WTC11 (cell line): ENCODE results near the gene MAP4. TPM values are rescaled to one million over a fixed set of nuclear protein-coding genes. Genes with fewer than 3 reads are reported as not detected.

ENCODE experiments used
- ATAC-seq: fragments of 200-7000 bp; cut with Tn5 transposase; 2 replicates; pipeline ENCODE4 v1.10.0; 2021; ENCODE audit warnings: mild to moderate bottlenecking, moderate library complexity
- CTCF ChIA-PET: fragments of 300-600 bp; sonication (Branson Sonifier 250); formaldehyde crosslinking; loops from one replicate; lab custom pipeline; 2021; ENCODE audit warnings: antibody characterized with exemption; lab: Charles Lee
- POLR2A ChIA-PET: fragments of 350-600 bp; sonication (Branson Sonifier 250); formaldehyde crosslinking; loops from one replicate; lab custom pipeline; 2021; ENCODE audit warnings: antibody characterized with exemption; lab: Charles Lee
- DNase-seq: peaks from one replicate; pipeline ENCODE4 v3.0.0; 2021; ENCODE audit warnings: low spot score
- H3K27ac Mint-ChIP-seq: 2 replicates; pipeline ENCODE4 v1.8.0; 2021; ENCODE audit warnings: mixed read lengths
- H3K27me3 Mint-ChIP-seq: 2 replicates; pipeline ENCODE4 v1.8.0; 2021; ENCODE audit warnings: low read depth, mild to moderate bottlenecking, moderate library complexity, mixed read lengths
- H3K36me3 Mint-ChIP-seq: 2 replicates; pipeline ENCODE4 v1.8.0; 2021; ENCODE audit warnings: mixed read lengths
- H3K4me1 Mint-ChIP-seq: 2 replicates; pipeline ENCODE4 v1.8.0; 2022; ENCODE audit warnings: mixed read lengths
- H3K4me3 Mint-ChIP-seq: 2 replicates; pipeline ENCODE4 v1.8.0; 2021; ENCODE audit warnings: mild to moderate bottlenecking, moderate library complexity, mixed read lengths
- H3K9me3 Mint-ChIP-seq: 2 replicates; pipeline ENCODE4 v1.8.0; 2021; ENCODE audit warnings: mixed read lengths
- ARID4B ChIP-seq: sonication (generic); formaldehyde crosslinking; IDR thresholded peaks from 2 replicates; pipeline ENCODE4 v1.8.0; 2023; ENCODE audit warnings: missing genetic modification reagents, mild to moderate bottlenecking, borderline replicate concordance
- ATF1 ChIP-seq: sonication (generic); formaldehyde crosslinking; IDR thresholded peaks from 2 replicates; pipeline ENCODE4 v1.8.1; 2023; ENCODE audit warnings: mild to moderate bottlenecking, moderate library complexity, missing genetic modification reagents
- ATF3 ChIP-seq: sonication (generic); formaldehyde crosslinking; conservative IDR thresholded peaks from 2 replicates; pipeline ENCODE4 v1.8.1; 2022; ENCODE audit warnings: mild to moderate bottlenecking, missing genetic modification reagents
- CREM ChIP-seq: sonication (generic); formaldehyde crosslinking; IDR thresholded peaks from 2 replicates; pipeline ENCODE4 v1.8.1; 2022; ENCODE audit warnings: mild to moderate bottlenecking, missing genetic modification reagents, moderate library complexity
- EMX1 ChIP-seq: fragments of 250-450 bp; sonication (Bioruptor Pico); IDR thresholded peaks from 2 replicates; pipeline ENCODE4 v1.8.0; 2021; ENCODE audit warnings: mild to moderate bottlenecking
- FOXP1 ChIP-seq: sonication (generic); formaldehyde crosslinking; IDR thresholded peaks from 2 replicates; pipeline ENCODE4 v1.8.0; 2022; ENCODE audit warnings: missing genetic modification reagents, mild to moderate bottlenecking, moderate library complexity, borderline replicate concordance
- GABPB1 ChIP-seq: sonication (generic); formaldehyde crosslinking; IDR thresholded peaks from 2 replicates; pipeline ENCODE4 v1.8.1; 2023; ENCODE audit warnings: mild to moderate bottlenecking, missing genetic modification reagents
- IRF2 ChIP-seq: sonication (generic); formaldehyde crosslinking; IDR thresholded peaks from 2 replicates; pipeline ENCODE4 v1.8.0; 2022; ENCODE audit warnings: low read depth, missing genetic modification reagents, borderline replicate concordance
- JAZF1 ChIP-seq: fragments of 250-450 bp; sonication (Bioruptor Pico); IDR thresholded peaks from 2 replicates; pipeline ENCODE4 v1.9.0; 2021; ENCODE audit warnings: moderate library complexity, mild to moderate bottlenecking, inconsistent platforms
- JUN ChIP-seq: sonication (generic); formaldehyde crosslinking; IDR thresholded peaks from 2 replicates; pipeline ENCODE4 v1.8.0; 2023; ENCODE audit warnings: mild to moderate bottlenecking, missing genetic modification reagents
- MAX ChIP-seq: sonication (generic); formaldehyde crosslinking; IDR thresholded peaks from 2 replicates; pipeline ENCODE4 v1.8.0; 2022; ENCODE audit warnings: mild to moderate bottlenecking, missing genetic modification reagents
- MXD4 ChIP-seq: fragments of 250-450 bp; sonication (Bioruptor Pico); IDR thresholded peaks from 2 replicates; pipeline ENCODE4 v1.8.0; 2021; ENCODE audit warnings: mild to moderate bottlenecking, moderate library complexity, borderline replicate concordance
- MYBL2 ChIP-seq: sonication (generic); formaldehyde crosslinking; IDR thresholded peaks from 2 replicates; pipeline ENCODE4 v1.8.1; 2023; ENCODE audit warnings: mild to moderate bottlenecking, moderate library complexity, missing genetic modification reagents
- PRDM15 ChIP-seq: sonication (generic); formaldehyde crosslinking; IDR thresholded peaks from 2 replicates; pipeline ENCODE4 v1.8.0; 2022; ENCODE audit warnings: missing genetic modification reagents
- RORB ChIP-seq: fragments of 250-450 bp; sonication (Bioruptor Pico); IDR thresholded peaks from 2 replicates; pipeline ENCODE4 v1.9.0; 2021; ENCODE audit warnings: mild to moderate bottlenecking
- TP53 ChIP-seq: sonication (generic); formaldehyde crosslinking; IDR thresholded peaks from 2 replicates; pipeline ENCODE4 v1.8.1; 2023; ENCODE audit warnings: mild to moderate bottlenecking, missing genetic modification reagents
- USF1 ChIP-seq: sonication (generic); formaldehyde crosslinking; IDR thresholded peaks from 2 replicates; pipeline ENCODE4 v1.8.0; 2022; ENCODE audit warnings: mild to moderate bottlenecking, missing genetic modification reagents
- ZNF121 ChIP-seq: sonication (generic); formaldehyde crosslinking; IDR thresholded peaks from 2 replicates; pipeline ENCODE4 v1.8.0; 2023; ENCODE audit warnings: missing genetic modification reagents
- ZNF232 ChIP-seq: sonication (generic); formaldehyde crosslinking; IDR thresholded peaks from 2 replicates; pipeline ENCODE4 v1.8.0; 2022; ENCODE audit warnings: mild to moderate bottlenecking, missing genetic modification reagents
- ZNF317 ChIP-seq: sonication (generic); formaldehyde crosslinking; IDR thresholded peaks from 2 replicates; pipeline ENCODE4 v1.8.1; 2023; ENCODE audit warnings: low read depth, mild to moderate bottlenecking, moderate library complexity, missing genetic modification reagents, borderline replicate concordance
- ZNF416 ChIP-seq: fragments of 250-450 bp; sonication (Bioruptor Pico); IDR thresholded peaks from 2 replicates; pipeline ENCODE4 v1.9.0; 2021; ENCODE audit warnings: mild to moderate bottlenecking, inconsistent platforms
- ZNF423 ChIP-seq: fragments of 250-450 bp; sonication (Bioruptor Pico); IDR thresholded peaks from 2 replicates; pipeline ENCODE4 v2.1.2; 2022; ENCODE audit warnings: mild to moderate bottlenecking, moderate library complexity
- total RNA-seq: library from RNA; stranded (reverse); gene quantifications from 3 replicates; pipeline ENCODE4 v1.2.3, GENCODE V29; 2021

Gene MAP4
- total RNA-seq, 1 experiment from 2014 or later: 199 TPM

GRCh38 chr3:47803480-47804025 is 212.7 kb downstream of the MAP4 start:
- peak overlapping the region; percentile 94 for H3K27ac Mint-ChIP-seq
- POLR2A ChIA-PET: interaction anchor here (1.2 kb wide), 1 partner anchor 21 kb away, joined by 3 read pairs; no protein-coding TSS in a partner anchor
- TF ChIP-seq JAZF1 (CRISPR knock-in tag): no peak
- TF ChIP-seq ZNF416 (CRISPR knock-in tag): no peak
- TF ChIP-seq FOXP1 (CRISPR knock-in tag): 0 out of 2 replicates have a peak, but pooled peaks have one; percentile 7
- 0 out of 2 replicates have a peak, but pooled peaks have one; percentile 16 for TF ChIP-seq PRDM15 (CRISPR knock-in tag)
- no peak for TF ChIP-seq MXD4
- TF ChIP-seq ATF3 (CRISPR knock-in tag): no peak
- 0 out of 2 replicates have a peak, but pooled peaks have one; percentile 17 for TF ChIP-seq JUN (CRISPR knock-in tag)
- no peak for TF ChIP-seq USF1 (CRISPR knock-in tag)
- no peak for TF ChIP-seq EMX1 (CRISPR knock-in tag)
- no peak for TF ChIP-seq GABPB1 (CRISPR knock-in tag)
- no peak for TF ChIP-seq RORB (CRISPR knock-in tag)
- no peak; the same call in 1 of the 2 replicates for TF ChIP-seq MYBL2 (CRISPR knock-in tag)
- TF ChIP-seq TP53: no peak
- TF ChIP-seq ARID4B (CRISPR knock-in tag): peak; percentile 18; the same call in 1 of the 2 replicates
- CTCF ChIA-PET: no interaction called here
- ATAC-seq: no peak
- H3K9me3 Mint-ChIP-seq: no peaks in the 10 kb centered on the region
- no peak for DNase-seq
- no peaks in the 10 kb centered on the region for H3K27me3 Mint-ChIP-seq
- peak overlapping the region; percentile 98 for H3K4me3 Mint-ChIP-seq
- H3K4me1 Mint-ChIP-seq: peaks cover 11% of the 10 kb centered on the region; the same call in 1 of the 2 replicates
- peaks cover 14% of the 10 kb centered on the region for H3K36me3 Mint-ChIP-seq

GRCh38 chr3:47802734-47803479 is 213.3 kb downstream of the MAP4 start, which contains the start of gene DHX30:
TSS of gene DHX30 (plus strand) at chr3:47803138. CDS start at chr3:47810684, 7,546 bp downstream.
- Mint-ChIP-seq H3K9me3 (no peaks in the 10 kb centered on the region), H3K36me3 (peaks cover 14% of the 10 kb centered on the region), H3K27ac (peak within 1 kb of the TSS; percentile 98), H3K4me3 (peak within 1 kb of the TSS; percentile 98), H3K4me1 (peaks cover 11% of the 10 kb centered on the region; the same call in 1 of the 2 replicates), H3K27me3 (no peaks in the 10 kb centered on the region)
- ChIA-PET CTCF (interaction anchor here (0.6 to 1.7 kb wide), 5 partner anchors 11 to 280 kb away, joined by 3 to 10 read pairs (median 5); no protein-coding TSS in a partner anchor), POLR2A (interaction anchor here (0.6 to 1.5 kb wide), 3 partner anchors 11 to 639 kb away, joined by 3 to 5 read pairs (median 4); partner anchors contain the start of gene SETD2)
- DNase-seq: peak; percentile 71
- peak; percentile 76 for ATAC-seq
- TF ChIP-seq MAX (CRISPR knock-in tag) (no peak), ZNF317 (CRISPR knock-in tag) (0 out of 2 replicates have a peak, but pooled peaks have one; percentile 40), ZNF423 (CRISPR knock-in tag) (peak; percentile 80), USF1 (CRISPR knock-in tag) (peak; percentile 77), ZNF121 (no peak), GABPB1 (CRISPR knock-in tag) (peak; percentile 40; the same call in 1 of the 2 replicates), IRF2 (no peak), CREM (CRISPR knock-in tag) (peak; percentile 50; the same call in 1 of the 2 replicates), ATF1 (CRISPR knock-in tag) (peak; percentile 34; the same call in 1 of the 2 replicates), ZNF232 (CRISPR knock-in tag) (peak; percentile 74), FOXP1 (CRISPR knock-in tag) (peak; percentile 45; the same call in 1 of the 2 replicates)
